Raji (cell line): ENCODE measurements around the gene SORL1.

Source experiments
- POLR2A ChIP-seq: IDR thresholded peaks from 2 replicates; pipeline ENCODE4 v1.6.1; 2011; ENCODE audit warnings: low read depth, low read length, control low read depth; ENCODE audit not compliant: insufficient read depth

SORL1 gene

DNA sequence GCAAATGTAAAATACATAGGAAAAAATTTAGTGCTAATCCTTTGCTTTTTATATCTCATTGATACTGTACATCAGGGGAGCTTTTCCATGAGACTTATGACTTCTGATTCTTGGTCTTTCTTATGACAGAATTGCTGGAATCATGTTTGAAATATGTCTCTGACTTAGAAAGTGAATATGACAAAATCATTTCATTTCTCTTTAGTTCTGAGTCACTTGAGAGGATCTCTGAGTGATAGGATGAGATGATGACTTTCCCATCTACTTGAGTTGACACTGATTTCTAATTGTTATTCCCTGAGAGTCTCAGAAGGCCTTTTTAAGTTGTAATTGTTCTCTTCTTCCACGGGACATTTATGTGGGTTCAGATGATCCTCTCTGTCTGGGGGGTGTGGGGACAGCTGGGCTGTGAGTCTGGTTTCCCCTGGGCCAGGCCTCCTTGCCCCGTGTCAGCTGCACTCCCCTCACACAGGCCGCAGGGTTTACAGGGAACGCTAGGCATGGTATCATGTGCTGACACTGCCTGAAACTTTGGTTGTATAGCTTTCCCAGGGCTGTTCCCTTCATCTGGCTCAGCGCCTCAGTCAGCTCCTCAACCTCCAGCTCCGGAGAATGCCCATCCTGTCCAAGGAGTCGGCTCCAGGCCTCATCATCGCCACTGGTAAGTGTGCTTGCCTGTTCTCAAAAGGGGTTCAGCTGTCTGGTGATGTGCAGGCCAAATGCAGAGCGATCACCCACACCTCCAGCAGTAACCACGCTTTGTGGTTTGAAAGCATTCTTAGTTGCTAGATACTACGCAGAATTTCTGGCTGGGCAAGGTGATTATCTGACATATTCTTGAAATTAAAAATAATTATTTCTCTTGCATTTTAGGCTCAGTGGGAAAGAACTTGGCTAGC is 70.2 kb downstream of the SORL1 start:
- TF ChIP-seq POLR2A, result no peak

DNA sequence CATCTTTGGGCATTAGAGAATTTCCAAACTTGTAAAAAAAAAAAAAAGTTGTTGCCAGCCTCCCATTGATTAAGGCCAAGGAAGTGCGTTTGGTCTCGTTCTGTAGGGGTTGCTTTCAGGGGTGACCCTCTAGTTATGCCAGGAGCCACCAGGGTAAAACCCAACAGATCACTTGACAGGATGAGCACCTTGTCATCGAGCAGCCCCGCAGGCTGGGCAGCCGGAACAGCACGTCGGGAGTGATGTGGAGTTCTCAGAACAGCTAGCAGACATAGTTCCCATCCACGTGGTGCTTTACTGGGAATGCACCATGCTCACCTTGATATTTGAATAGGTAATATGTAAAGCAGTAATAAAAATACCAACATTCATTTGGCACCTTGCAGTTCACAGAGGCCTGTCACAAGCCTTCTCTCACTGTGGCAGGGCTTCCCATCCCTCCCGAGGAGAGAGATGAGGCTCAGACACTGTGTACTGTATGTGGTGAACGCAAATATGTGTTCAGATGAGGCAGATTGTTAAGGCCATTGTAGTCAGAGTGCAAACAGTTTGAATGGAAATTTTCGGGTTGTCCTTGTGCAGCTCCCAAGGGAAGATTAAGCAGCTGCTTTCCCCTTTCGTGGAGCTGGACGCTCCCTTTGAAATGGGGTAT is 71.6 kb downstream of the SORL1 start:
- TF ChIP-seq POLR2A, result no peak

DNA sequence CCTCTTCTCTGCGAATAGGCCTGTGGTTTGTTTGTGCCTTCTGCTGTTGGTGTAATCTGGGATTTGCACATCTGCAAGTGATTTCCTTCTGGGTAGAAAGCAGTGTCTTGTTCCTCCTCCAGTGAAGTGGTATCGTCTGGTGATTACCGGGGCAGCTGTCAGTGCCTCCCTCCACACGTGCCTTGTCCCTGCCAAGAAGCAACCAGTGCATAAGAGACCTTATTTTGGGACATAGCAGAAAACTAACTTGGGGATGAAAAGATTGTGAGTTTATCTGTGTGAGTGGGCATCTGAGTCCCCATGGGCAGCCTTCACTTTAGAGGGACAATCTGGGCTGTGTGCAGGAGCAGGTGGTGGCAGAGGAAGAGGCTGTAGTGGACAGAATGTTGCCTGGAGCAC is 72.1 kb downstream of the SORL1 start:
- TF ChIP-seq POLR2A, result no peak

DNA sequence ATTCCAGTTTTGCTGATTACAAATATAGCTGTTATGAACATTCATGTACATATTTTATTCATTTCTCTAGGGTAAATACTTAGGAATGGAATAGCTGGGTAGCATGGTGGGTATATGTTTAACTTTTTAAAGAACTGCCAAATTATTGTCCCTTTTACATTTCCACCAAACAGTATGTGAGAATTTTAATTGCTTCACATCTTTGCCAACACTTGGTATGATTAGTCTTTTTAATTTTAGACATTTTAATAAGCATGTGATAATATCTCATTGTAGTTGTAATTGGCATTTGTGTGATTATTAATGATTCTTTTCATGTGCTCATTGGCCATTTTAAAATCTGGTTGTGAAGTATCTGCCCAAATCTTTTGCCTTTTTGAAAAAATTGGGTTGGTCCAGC is 73.3 kb downstream of the SORL1 start:
- no peak for TF ChIP-seq POLR2A

DNA sequence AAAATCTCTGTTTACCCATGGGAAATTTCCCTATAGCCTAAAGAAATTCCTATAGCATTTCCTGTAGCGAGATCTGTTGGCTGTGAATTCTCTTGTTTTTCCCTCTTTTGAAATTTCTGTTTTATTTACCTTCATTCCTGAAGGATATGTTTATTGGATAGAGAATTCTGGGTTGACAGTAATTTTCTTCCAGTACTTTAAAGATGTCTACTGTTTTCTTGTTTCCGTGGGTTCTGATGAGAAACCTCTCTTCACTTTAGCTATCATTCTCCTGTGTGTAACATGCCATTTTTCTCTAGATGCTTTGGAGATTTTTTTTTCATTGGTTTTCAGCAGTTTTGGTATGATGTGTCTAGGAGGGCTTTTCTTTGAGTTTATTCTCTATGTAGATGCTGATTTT is 78.1 kb downstream of the SORL1 start:
- TF ChIP-seq POLR2A, result no peak

DNA sequence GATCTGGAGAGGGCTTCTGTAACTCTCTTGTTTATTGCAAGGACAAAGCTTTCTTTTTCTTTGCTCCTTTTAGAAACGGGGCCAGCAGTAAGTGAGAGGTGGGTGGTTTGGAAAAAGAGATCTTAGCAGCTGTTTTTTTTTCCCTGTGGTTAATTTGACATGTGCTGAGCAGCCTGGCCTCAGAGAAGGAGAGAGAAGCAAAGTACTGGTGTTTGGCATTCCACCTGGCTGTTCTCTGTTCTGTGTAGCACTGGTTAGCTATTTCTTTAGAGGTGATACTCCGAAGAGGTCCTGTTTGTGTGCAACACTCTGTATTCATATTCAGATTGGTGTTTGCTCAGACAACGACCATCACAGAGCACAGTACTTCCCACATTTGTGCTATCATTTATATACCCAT is 81.5 kb downstream of the SORL1 start:
- TF ChIP-seq POLR2A, result no peak

DNA sequence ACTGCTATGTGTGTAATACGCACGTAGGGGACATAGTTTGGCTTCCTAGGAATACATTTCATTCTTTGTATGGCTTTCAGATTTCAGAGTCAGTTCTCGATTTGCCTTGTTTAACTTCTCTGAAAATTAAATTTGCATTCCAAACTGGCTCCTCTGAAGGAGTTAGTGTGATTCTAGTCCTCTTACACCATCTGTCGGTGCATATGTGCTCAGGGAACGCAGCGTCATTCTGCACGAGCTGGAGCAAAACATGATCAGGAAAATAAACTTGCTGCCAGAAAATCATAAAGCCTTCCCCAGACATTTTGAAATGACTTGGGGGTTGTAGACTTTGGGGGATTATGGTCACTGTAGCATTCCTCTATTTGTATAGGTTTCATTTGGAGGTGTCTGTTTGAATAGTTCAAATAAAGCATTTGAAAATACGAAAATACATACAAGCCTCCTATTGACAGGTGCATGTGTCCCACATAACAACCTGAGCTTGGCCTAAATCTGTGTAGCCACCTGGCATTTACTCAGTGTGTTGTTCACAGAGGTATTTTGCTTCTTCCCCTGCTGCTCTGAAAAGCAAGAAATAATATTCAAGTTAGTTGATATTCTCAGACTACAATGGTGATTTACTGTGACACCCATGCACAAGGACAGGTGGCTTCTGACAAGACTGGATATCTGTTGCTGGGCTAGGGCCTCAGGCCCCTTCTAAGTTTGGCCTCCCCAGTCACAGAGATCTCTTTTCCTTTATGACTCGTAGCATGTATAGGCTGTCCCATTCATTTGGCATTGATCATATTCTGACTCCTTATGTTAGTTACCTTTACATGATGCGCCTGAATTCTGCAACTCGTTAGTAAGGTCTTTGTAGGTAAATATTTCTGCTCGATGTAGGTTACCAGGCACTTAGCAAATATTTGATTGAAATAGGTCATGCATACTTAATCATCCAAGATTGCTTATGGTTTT is 82.3 kb downstream of the SORL1 start:
- no peak for TF ChIP-seq POLR2A

DNA sequence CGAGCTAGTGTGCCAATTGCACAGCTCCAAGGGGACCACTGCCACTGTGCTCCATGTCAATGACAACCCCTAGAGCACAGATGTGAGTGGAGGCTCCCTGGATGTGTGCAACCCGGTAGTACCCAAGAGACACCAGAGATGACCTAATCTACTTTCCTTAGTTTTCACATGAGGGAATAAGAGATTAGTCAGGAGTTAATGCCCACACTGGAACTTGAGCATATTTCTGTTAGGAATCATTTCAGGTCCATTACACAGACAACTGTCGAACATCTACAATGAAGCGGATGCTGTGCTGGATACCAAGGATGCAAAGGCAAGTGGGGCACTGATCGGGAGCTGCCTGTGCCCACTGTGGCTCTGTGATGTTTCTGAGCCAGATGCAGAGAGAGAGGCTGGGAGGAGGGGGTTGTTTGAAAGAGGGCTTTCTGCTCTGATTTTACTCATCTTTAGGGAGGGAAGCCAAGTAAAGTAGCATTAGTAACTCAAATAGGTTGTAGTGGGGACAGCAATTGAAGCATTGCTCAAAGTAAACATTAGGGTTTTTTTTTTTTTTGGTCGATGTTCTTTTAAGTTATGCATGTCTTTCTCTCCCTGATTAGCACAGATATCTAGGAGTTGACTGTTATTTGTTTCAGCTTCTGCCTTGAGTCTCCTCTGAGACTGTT is 83.1 kb downstream of the SORL1 start:
- TF ChIP-seq POLR2A, result no peak

DNA sequence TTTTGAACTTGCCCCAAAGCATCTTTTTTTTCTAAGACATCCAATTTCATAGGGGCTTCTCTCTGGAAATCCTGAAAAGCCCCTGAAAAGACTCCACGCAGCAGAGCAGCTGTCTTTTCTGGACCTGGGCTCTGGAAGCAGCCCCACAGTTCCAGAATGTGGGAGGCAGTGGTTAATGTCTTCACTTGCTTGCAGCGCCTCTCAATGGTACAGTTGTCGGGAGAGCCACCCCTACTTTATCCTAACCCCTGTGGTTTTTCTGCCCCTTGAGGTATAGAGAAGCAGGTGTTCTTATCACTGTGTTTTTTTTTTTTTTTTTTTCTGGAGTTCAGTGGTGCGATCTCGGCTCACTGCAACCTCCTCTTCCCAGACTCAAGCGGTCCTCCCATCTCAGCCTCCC is 84.0 kb downstream of the SORL1 start:
- no peak for TF ChIP-seq POLR2A

DNA sequence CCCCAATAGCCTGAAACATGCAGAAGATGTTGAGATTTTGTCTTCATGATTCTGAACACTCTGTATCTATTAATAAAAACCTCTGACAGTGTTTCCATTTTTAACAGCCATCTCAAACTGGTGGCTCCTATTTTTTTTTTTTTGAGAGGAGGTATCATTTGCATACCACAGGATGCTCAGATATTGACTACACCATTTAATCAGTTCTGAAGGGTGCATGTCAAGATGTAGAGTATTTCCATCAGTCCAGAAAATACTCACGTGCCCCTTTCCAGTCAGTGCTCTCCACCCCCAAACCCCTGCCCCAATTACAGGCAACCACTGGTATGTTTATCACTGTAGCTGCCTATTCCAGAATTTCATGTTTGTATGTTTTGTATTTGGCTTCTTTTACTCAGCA is 85.9 kb downstream of the SORL1 start:
- no peak for TF ChIP-seq POLR2A

DNA sequence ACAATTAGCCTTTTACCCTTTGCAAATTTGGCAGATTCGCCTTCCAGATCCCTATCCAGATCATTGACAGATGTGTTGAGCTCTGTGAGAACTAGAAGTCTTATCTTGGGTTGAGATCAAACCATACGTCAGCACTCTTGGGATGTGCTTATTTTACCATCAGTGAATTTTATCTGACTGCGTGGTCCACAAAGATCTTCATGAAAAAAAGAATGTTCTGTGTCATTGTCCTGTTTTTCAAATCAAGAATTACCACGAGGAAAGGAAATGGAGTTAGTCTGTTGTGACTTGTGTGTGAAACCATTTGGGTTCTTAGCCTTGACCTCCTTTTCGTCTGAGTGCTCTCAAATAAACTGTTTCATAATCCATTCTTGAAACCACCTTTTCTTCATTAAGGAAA is 86.9 kb downstream of the SORL1 start:
- no peak for TF ChIP-seq POLR2A

DNA sequence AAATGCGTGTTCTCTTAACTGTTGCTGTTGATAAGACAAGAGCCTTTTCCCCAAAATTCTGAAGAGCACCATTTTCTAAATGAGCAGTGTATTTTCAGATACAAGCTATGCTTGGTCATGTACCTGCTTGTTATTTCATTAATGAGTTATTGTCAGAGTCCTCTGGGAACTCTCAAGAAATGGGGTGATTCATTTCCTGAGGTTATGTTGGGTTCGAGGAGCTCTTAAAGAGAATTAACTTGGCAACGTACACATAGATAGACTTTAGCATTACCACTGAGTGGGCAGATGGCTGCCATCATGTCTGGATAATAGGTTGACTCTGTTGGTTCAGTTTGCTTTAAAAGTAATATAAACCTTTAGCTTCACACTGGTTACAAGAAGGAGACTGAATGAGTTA is 88.5 kb downstream of the SORL1 start:
- TF ChIP-seq POLR2A, result no peak

DNA sequence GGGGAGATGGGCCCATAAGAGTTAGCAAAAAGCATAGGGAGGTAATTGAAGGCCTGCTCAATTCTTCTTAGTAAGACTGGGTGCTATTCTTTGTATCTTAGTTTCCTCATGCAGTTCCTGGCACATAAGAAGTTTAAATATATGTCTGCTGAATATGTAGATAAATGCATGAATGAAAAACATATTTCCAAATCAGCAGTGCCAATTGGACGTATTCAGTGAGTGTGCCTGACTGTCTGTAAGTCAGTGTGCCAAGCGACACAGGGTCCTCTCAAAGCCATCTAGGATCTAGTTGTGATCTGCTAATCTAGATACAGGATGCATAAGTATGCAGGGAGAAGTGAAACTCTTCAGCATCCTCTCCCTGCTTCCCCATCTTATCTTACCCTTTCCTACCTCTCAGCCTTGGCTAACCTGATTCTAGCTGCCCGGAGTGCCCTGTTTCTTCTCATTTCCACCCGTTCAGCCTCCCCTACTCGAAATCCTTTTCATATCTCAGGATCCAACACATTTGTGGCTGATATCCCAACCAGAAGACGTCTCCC is 91.8 kb downstream of the SORL1 start:
- no peak for TF ChIP-seq POLR2A

DNA sequence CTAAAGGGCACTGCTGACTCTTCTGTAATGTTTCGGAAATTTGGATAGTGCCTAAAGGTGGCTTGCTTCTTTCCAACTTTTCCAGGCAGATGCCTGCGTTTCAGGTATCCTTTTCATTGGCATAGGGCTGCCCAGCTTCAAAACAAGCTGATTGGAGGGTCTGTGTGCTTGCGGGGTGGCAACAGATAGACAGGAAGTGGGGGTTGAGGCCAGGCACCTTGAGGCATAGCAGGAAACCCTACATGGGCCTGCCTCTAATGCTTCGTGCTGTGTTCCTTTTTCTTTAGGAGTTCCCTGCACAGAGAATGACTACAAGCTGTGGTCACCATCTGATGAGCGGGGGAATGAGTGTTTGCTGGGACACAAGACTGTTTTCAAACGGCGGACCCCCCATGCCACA is 92.8 kb downstream of the SORL1 start:
- TF ChIP-seq POLR2A, result no peak

DNA sequence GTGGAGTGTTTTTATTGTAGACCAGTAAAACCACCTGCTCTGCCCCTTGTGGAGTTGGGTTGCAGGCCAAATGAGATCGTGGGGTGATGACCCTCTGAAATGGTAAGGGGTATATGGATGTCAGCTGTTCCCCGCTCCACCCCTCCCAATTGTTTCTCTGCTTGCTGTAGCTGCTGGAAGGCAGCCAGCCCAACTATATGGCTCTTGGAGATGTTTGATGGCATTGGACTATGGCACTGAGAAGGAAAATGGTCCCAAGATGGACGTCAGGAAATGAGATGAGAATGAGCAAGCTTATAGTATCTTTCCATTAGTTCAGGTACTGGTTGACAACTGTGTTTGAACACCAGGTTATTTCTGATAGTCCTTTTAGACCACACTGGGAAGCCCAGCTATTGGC is 95.5 kb downstream of the SORL1 start:
- no peak for TF ChIP-seq POLR2A
